Mesenteric fat pad (tissue), 1 donor: Measurements from ENCODE around the gene NOP56. TPM values are rescaled to one million over a fixed set of nuclear protein-coding genes. Genes with fewer than 3 reads are reported as not detected.

Experiments
- DNase-seq: peaks from one replicate; pipeline ENCODE4 v3.0.0-alpha.2; 2020; ENCODE audit warnings: low spot score
- microRNA-seq: library from miRNA; unstranded; fragments of <30 nt; microRNA quantifications from one replicate; pipeline ENCODE4 v1.2.0, GENCODE V29; 2020; ENCODE audit warnings: borderline number of aligned reads
- total RNA-seq: library from RNA; stranded (reverse); fragmentation: NEBNext Ultra II Directional; extraction: Animal tissue kit (Norgen Biotek cat#: 25700); gene quantifications from one replicate; pipeline ENCODE4 v1.2.1, GENCODE V29; 2021
- donor health status: DM: yes; HTN: yes; CAD: no.

The NOP56 gene
- total RNA-seq, 1 donor from 2014 or later, result 165 TPM

DNA sequence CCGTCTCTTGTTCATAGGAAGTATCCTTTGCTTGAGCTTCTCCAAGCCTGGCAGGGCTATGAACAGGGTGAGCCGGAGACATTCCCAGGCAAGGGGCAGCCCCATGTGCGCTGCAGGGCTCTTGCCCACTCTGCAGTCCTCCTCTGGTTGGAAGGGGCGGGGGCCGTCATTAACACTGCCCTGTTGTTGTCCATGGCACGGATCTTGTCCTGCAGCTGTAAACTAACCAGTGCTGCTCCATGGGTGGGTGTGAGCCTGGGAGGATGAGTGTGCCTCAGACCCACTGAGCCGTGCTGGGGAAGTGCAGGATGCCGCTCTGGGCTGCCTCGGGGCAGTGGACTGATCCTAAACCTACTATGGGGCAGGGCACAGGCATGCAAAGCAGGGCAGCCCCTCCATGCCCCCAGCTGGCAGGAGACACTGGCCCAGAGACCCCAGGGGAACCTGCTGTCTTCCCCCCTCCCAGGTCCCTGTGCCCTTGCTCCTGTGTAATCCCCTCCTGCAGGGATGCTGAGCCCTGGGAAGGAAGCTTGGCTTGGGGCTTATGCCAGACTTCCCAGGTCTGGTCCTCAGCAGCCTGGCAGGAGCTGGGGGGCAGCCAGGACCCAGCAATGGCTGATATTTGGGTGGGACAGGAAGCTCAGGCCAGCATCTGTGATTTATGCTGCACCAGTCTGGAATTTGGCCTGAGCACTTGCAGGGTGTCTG lies 48.6 kb downstream of the NOP56 start:
- no peak for DNase-seq

DNA sequence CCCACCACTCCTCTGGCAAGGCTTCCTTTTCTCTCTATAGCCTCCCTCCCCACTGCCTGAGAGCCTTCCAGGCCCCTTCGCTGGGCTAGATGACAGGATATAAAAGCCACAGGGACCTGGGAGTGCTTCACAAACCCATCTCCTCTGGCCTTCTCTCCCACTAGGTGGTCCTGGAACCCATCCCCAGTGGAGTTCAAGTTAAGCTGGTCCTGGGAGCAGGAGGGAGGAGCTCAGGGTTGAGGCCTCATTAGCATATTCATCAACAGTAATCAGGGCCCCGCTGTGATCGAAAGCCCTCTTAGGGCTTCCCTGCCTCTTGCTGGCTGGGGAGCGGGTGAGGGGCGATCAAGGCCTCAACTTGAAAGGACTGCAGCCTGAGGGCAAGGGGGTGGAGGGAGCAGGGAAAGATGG lies 49.2 kb downstream of the NOP56 start:
- no peak for DNase-seq

DNA sequence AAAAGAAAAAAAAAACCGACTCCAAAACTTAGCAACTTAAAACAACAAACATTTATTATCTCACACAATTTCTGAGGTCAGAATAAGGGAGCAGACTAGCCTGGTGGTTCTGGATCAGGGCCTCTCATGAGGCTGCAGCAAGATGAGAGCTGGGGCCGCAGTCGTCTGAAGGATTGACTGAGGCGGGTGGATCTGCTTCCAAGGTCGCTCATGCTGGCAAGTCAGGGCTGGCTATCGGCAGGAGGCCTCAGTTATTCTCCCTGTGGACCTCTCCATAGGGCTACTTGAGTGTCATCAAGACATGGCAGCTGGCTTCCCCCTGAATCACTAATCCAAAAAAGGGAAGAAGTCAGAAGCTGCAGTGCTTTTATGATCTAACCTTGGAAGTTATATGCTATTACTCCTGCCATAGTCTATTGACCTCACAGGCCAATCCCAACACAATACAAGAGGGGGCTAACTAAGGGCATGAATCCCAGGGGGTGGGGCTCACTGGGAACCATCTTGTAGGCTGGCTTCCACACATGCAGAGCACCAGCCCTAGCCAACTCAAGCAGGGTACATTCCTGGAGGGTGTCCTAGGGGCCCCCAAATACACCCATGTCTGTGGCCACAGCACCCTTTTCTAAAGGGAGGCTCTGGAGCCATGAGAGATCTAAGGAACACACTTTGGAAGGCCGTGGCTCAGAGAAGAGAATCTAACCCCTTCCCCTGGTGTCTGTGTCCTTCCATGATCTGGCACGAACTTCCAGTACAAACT lies 51.5 kb downstream of the NOP56 start:
- peak; percentile 60 for DNase-seq

DNA sequence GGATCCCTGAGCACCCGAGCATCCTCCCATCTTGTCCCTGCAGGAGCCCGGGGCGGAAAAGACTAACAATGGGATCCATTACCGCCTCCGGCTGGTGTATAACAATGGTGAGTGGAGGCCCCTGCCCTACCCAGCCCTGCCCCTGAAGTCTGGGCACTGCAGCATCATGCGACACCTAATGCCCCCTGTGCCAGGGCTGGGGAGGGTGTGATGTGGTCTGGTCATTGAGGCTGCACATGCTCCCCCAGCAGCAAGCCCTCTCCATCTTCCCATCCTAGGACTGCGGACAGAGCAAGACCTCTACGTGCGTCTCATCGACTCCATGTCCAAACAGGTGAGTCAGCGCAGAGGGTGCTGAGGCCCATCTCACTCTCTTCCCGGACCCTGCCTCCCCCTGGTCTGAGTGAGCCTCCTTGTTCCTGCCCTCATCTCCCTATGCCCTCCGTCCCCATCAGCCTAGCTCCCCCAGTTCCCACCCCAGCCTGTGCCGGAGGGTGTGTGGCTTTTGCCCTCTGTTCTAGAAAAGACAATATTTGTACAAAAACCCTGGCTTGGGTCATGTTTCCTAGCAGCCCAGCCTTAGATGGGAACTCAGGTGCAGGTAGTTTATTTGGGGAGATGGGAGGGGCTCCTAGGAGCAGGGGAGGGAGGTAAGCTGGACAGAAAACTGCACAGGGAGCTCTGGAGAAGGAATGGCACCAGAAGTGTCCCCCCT lies 53.7 kb downstream of the NOP56 start:
- peak; percentile 62 for DNase-seq

DNA sequence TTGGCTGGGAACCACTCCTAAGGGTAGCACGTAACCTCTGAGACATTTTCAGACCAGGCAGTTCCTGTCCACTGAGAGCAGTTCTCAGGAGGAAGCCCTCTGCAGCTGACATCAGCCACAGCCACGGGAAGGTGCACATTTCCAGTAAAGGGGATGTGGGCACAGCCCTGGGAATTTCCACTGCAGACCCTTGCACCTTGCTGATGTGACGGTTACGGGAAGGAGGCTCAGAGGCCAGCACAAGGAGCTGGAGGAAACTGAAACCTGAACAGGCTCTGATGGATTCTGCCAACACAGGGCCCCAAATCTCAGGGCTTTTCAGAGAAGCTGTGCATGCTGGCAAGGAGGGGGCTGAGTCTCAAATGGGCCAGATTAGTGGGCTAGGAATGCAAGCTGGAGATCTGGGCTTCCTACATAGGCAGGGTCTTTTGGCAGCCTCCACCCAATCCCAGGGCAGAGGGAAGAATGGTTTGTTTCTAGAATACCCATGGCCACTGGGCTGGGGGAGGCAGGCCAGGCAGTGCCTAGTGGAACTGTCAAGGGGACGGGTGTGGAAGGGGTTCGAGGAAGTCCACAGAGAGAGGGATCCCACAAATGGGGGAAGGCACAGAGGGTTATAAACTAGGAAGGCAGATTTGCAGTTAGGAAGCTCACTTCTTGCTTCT lies 54.4 kb downstream of the NOP56 start:
- DNase-seq, result peak; percentile 57

DNA sequence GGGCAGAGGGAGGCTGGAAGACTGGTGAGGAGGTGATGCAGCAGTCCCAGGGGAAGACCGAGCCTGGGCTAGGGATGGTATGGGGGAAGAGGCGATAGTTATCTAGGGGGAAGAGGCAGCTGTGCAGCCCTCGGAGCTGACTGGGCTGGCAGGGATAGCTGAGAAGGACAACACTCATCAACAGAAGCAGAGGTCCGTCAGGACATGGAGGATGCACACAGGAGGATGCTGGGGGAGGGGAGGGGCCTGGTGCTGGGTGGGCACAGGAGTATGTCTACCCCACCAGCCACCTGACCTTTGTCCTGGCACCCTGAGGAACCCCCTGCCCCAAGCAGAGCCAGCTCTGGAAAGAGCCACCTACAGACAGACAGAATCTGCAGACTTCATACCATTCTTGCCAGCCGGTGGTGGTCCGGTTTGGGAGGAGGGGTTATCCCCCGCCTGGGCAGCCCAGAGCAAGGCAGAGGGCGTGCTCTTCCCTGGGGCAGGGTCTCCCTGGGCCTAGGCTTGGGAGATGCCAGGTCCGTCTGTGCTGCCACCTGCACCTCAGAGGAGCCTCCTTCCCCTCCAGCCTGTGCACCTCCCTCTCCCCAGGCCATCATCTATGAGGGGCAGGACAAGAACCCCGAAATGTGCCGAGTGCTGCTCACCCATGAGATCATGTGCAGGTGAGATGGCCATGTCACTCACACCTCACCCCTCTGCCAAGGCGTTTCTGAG lies 55.1 kb downstream of the NOP56 start:
- DNase-seq, result peak; percentile 85

Small RNA genes lying within 50 kb of the gene (microRNA-seq; reads per million reads assigned to microRNA genes)
- gene MIR1292, result 4.4 reads per million

Other genes with a start within 250 kb of the NOP56 start
- 112 TPM for gene SNRPB, start 181.8 kb upstream of the NOP56 start, total RNA-seq
- 14.4 TPM for gene ZNF343, start 143.7 kb upstream of the NOP56 start, total RNA-seq
- 0.22 TPM for gene TMC2, start 116.1 kb upstream of the NOP56 start, total RNA-seq
- 66.7 TPM for gene IDH3B, start 11.6 kb downstream of the NOP56 start, total RNA-seq
- 6.0 TPM for gene EBF4, start 40.1 kb downstream of the NOP56 start, total RNA-seq
- gene CPXM1, start 148.0 kb downstream of the NOP56 start, total RNA-seq, result 57.7 TPM
- gene C20orf141, start 162.4 kb downstream of the NOP56 start, total RNA-seq, result 0.84 TPM
- 0.10 TPM for gene TMEM239, start 163.7 kb downstream of the NOP56 start, total RNA-seq
- 28.5 TPM for gene PCED1A, start 188.0 kb downstream of the NOP56 start, total RNA-seq
- 42.0 TPM for gene VPS16, start 188.1 kb downstream of the NOP56 start, total RNA-seq
- 65.2 TPM for gene PTPRA, start 220.8 kb downstream of the NOP56 start, total RNA-seq